PC-9 (cell line): ENCODE measurements around the gene LRRK1.

Source experiments
- EZH2 ChIP-seq: fragments of 200-600 bp; sonication (generic); IDR thresholded peaks from 2 replicates; pipeline ENCODE4 v1.8.0; 2017; ENCODE audit warnings: antibody characterized with exemption, low read depth
- TF ChIP-seq, protein P1 (sequence below): fragments of 200-600 bp; sonication (generic); conservative IDR thresholded peaks from 2 replicates; pipeline ENCODE4 v1.6.1; 2017; ENCODE audit warnings: mixed run types, antibody characterized with exemption, mild to moderate bottlenecking, moderate library complexity

DNA sequence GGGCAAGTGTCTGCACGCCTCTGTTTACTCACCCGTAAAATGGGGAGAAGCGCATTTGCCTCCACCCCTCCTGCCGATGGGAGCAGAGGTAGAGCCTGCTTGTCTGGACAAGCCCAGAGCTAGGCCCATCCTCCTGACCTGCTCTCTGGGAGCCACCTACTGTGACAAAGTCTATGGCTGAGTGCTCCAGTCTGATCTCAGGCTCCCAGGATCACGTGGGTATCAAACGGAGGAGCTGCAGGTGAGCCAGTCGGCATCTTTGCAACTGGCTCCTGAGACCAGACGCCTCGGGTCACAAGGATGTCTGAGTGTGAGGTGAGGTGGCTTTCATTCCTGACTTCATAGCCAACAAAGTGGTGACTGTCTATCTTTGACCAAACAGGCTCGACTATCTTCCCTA lies 41.6 kb upstream of the LRRK1 start:
- TF ChIP-seq, protein P1, sequence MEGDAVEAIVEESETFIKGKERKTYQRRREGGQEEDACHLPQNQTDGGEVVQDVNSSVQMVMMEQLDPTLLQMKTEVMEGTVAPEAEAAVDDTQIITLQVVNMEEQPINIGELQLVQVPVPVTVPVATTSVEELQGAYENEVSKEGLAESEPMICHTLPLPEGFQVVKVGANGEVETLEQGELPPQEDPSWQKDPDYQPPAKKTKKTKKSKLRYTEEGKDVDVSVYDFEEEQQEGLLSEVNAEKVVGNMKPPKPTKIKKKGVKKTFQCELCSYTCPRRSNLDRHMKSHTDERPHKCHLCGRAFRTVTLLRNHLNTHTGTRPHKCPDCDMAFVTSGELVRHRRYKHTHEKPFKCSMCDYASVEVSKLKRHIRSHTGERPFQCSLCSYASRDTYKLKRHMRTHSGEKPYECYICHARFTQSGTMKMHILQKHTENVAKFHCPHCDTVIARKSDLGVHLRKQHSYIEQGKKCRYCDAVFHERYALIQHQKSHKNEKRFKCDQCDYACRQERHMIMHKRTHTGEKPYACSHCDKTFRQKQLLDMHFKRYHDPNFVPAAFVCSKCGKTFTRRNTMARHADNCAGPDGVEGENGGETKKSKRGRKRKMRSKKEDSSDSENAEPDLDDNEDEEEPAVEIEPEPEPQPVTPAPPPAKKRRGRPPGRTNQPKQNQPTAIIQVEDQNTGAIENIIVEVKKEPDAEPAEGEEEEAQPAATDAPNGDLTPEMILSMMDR: no peak
- no peak for TF ChIP-seq EZH2
